Lower leg skin (tissue), 4 donors: ENCODE results near the gene MBOAT1. TPM values are rescaled to one million over a fixed set of nuclear protein-coding genes. Genes with fewer than 3 reads are reported as not detected.

Source experiments
- DNase-seq, 2 donors: peaks; one replicate each; pipeline ENCODE4 v3.0.0-alpha.2; 2019; ENCODE audit warnings: low spot score in 2 of 2
- H3K4me3 ChIP-seq: fragments of 200-600 bp; sonication (generic); 2 replicates; pipeline ENCODE4 v1.5.1; 2017; ENCODE audit warnings: mild to moderate bottlenecking, low read depth; ENCODE audit not compliant: poor library complexity, severe bottlenecking
- CTCF ChIP-seq, 3 donors: fragments of 450-650 bp; IDR thresholded peaks; one replicate each; pipeline ENCODE4 v1.5.1; 2016; ENCODE audit warnings: antibody characterized with exemption in 3 of 3, mild to moderate bottlenecking in 3 of 3, moderate library complexity in 2 of 3
- POLR2A ChIP-seq, 2 donors: fragments of 450-650 bp; IDR thresholded peaks; one replicate each; pipeline ENCODE4 v1.6.1; 2016 to 2017; ENCODE audit warnings: antibody characterized with exemption in 2 of 2, mild to moderate bottlenecking in 1 of 2, moderate library complexity in 1 of 2
- WGBS, 2 donors: methylation state at CpG; one replicate each; pipeline ENCODE4 v1.1.5; 2018; 5-methylcytosine and 5-hydroxymethylcytosine counted together
- intact Hi-C: fragments of 100-400 bp; cut with DNase I; formaldehyde crosslinking; loops from one replicate; pipeline ENCODE4 v1.15.0; 2023; ENCODE audit warnings: low total_unique reads
- total RNA-seq, 4 donors: library from RNA; depleted of rRNA; stranded (reverse); fragments of >200 nt; gene quantifications; one replicate each; pipeline ENCODE4 v1.1.0, GENCODE V29; 2016

The MBOAT1 gene
- total RNA-seq, 4 donors from 2014 or later: 5.8 to 8.2 (median 6.6) TPM

GRCh38 chr6:20242397-20242796 is 30.1 kb upstream of the MBOAT1 start:
- WGBS, 2 donors: 88 to 97% methylated on average over 1 of the region's 1 CpG
- intact Hi-C loops: no loop called here
- no peak for TF ChIP-seq POLR2A (IDR thresholded peaks at IDR 0.05)
- no peak for TF ChIP-seq CTCF (IDR thresholded peaks at IDR 0.05)
- no peak overlapping the region for H3K4me3 ChIP-seq
- no peak for DNase-seq

- WGBS, 2 donors: 96 to 100% methylated on average over 2 of the region's 2 CpGs
- TF ChIP-seq POLR2A (IDR thresholded peaks at IDR 0.05) (no peak), CTCF (IDR thresholded peaks at IDR 0.05) (no peak)
- intact Hi-C loops: no loop called here
Observed at GRCh38 chr6:20241102-20241501, 28.8 kb upstream of the MBOAT1 start.

GRCh38 chr6:20238688-20239587 is 26.7 kb upstream of the MBOAT1 start:
- 93 to 94% methylated on average over 46 to 47 of the region's 47 CpGs for WGBS, 2 donors
- TF ChIP-seq POLR2A (IDR thresholded peaks at IDR 0.05): no peak
- no peak for TF ChIP-seq CTCF (IDR thresholded peaks at IDR 0.05)
- intact Hi-C loops: no loop called here

More at GRCh38 chr6:20241102-20241501, 28.8 kb upstream of the MBOAT1 start:
- no peak overlapping the region for H3K4me3 ChIP-seq
- no peak for DNase-seq

GRCh38 chr6:20237677-20238460 is 25.6 kb upstream of the MBOAT1 start:
- intact Hi-C loops: no loop called here
- DNase-seq: no peak
- 88 to 92% methylated on average over 10 of the region's 10 CpGs for WGBS, 2 donors
- no peak for TF ChIP-seq CTCF (IDR thresholded peaks at IDR 0.05)
- no peak for TF ChIP-seq POLR2A (IDR thresholded peaks at IDR 0.05)
- no peak overlapping the region for H3K4me3 ChIP-seq

More at GRCh38 chr6:20238688-20239587, 26.7 kb upstream of the MBOAT1 start:
- H3K4me3 ChIP-seq: no peak overlapping the region
- no peak for DNase-seq

GRCh38 chr6:20236909-20237600 is 24.8 kb upstream of the MBOAT1 start:
- H3K4me3 ChIP-seq: no peak overlapping the region
- intact Hi-C loops: no loop called here
- no peak for DNase-seq
- 35 to 61% methylated on average over 2 of the region's 2 CpGs for WGBS, 2 donors
- TF ChIP-seq CTCF (IDR thresholded peaks at IDR 0.05) (no peak), POLR2A (IDR thresholded peaks at IDR 0.05) (no peak)
